Breast epithelium (tissue), 3 donors: ENCODE data around the gene GET4.

Experiments used
- POLR2A ChIP-seq: fragments of 450-650 bp; IDR thresholded peaks from one replicate; pipeline ENCODE4 v1.6.1; 2016; ENCODE audit warnings: antibody characterized with exemption, mild to moderate bottlenecking, moderate library complexity
- TF ChIP-seq, protein P1 (sequence below), 3 donors: fragments of 450-650 bp; IDR thresholded peaks; one replicate each; pipeline ENCODE4 v1.5.1; 2016 to 2017; ENCODE audit warnings: antibody characterized with exemption in 3 of 3, mild to moderate bottlenecking in 3 of 3, moderate library complexity in 3 of 3

DNA sequence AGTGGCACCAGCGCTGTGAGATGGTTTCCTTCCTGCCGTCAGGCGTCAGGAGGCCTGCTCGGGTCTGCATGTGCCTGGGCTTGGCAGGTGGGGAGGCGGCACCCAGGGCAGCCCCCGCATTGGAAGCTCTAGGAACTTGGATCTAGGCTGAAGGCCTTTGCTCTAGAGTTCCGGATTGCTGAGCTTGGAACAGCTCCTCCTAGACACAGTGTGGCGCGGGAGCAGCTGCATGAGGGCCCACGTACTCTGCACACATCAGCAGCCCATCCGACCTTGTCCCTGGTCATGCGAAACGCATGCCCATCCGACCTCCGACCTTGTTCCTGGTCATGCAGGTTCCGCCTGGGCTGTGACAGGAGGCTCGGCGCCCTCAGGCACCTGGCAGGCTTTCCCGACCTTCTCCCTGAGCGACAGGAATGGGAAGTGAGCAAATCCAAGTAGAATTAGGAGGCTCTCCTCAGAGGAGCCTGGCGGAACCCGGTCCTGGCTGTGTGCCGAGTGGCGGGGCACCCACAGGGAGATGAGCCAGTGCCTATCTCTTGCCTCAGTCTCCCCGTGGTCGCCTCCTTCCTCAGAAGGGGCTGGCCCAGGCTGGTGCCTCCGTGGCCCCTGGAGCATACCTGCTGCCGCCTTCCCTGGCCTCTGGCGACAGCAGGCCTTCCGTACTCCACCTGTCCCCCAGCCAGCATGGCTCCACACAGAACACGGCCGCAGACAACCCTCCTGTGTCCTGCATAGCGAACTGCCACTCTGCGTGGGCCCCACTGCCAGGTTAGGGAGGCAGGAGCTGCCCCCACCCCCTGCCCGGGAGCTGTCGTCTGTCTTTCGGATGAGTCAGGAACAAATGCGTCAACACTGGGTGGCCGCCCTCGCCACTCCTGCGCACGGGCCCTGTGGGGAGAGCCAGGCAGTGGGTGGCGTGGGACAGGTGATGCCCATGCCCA lies 12.0 kb downstream of the GET4 start:
- TF ChIP-seq, protein P1, sequence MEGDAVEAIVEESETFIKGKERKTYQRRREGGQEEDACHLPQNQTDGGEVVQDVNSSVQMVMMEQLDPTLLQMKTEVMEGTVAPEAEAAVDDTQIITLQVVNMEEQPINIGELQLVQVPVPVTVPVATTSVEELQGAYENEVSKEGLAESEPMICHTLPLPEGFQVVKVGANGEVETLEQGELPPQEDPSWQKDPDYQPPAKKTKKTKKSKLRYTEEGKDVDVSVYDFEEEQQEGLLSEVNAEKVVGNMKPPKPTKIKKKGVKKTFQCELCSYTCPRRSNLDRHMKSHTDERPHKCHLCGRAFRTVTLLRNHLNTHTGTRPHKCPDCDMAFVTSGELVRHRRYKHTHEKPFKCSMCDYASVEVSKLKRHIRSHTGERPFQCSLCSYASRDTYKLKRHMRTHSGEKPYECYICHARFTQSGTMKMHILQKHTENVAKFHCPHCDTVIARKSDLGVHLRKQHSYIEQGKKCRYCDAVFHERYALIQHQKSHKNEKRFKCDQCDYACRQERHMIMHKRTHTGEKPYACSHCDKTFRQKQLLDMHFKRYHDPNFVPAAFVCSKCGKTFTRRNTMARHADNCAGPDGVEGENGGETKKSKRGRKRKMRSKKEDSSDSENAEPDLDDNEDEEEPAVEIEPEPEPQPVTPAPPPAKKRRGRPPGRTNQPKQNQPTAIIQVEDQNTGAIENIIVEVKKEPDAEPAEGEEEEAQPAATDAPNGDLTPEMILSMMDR (IDR thresholded peaks at IDR 0.05): no peak
- TF ChIP-seq POLR2A: no peak
